Natural killer cell (primary cell): ENCODE results near the gene TMEM255B. TPM values are rescaled to one million over a fixed set of nuclear protein-coding genes. Genes with fewer than 3 reads are reported as not detected.
"Not testable (repeated sequence)": the region's sequence is repeated elsewhere in the genome, so short reads cannot be mapped to it uniquely, and the experiment has no call there.

Experiments
- ATAC-seq, 3 donors: fragments of 150-1000 bp in 2 of 3; fragments of 200-7000 bp in 1 of 3; cut with Tn5 transposase; 1 replicate in 1 of 3; 2 replicates in 2 of 3; pipeline ENCODE4 v1.10.0; 2021; ENCODE audit warnings: mild to moderate bottlenecking in 2 of 3, moderate library complexity in 2 of 3
- DNase-seq, 2 donors: peaks; one replicate each; pipeline versions ENCODE4 v3.0.0 to v3.0.0-alpha.2; 2013 to 2021; ENCODE audit warnings: mixed read lengths in 1 of 2
- H3K27ac ChIP-seq: one replicate; pipeline ENCODE4 v1.5.1; 2013; ENCODE audit warnings: mild to moderate bottlenecking, low read length
- H3K27me3 ChIP-seq: one replicate; pipeline ENCODE4 v1.6.1; 2013; ENCODE audit warnings: low read length; ENCODE audit not compliant: control insufficient read depth, insufficient read depth
- H3K36me3 ChIP-seq: one replicate; pipeline ENCODE4 v1.6.1; 2013; ENCODE audit warnings: low read length; ENCODE audit not compliant: control insufficient read depth, insufficient read depth
- H3K4me1 ChIP-seq: one replicate; pipeline ENCODE4 v1.6.1; 2013; ENCODE audit warnings: low read length; ENCODE audit not compliant: control insufficient read depth, insufficient read depth
- H3K4me3 ChIP-seq: one replicate; pipeline ENCODE4 v1.5.1; 2013; ENCODE audit warnings: low read length
- H3K9me3 ChIP-seq: one replicate; pipeline ENCODE4 v1.6.1; 2013; ENCODE audit warnings: low read length; ENCODE audit not compliant: control insufficient read depth, insufficient read depth
- H3K27ac Mint-ChIP-seq, 2 donors: one replicate each; pipeline ENCODE4 v1.8.0; 2022; ENCODE audit warnings: mild to moderate bottlenecking in 2 of 2, mixed read lengths in 2 of 2, moderate library complexity in 1 of 2
- H3K27me3 Mint-ChIP-seq, 2 donors: one replicate each; pipeline ENCODE4 v1.8.0; 2022; ENCODE audit warnings: low read depth in 2 of 2, mixed read lengths in 2 of 2
- H3K36me3 Mint-ChIP-seq: one replicate; pipeline ENCODE4 v1.8.0; 2022; ENCODE audit warnings: mixed read lengths
- H3K4me1 Mint-ChIP-seq, 2 donors: one replicate each; pipeline ENCODE4 v1.8.0; 2022; ENCODE audit warnings: mixed read lengths in 2 of 2
- H3K4me3 Mint-ChIP-seq: one replicate; pipeline ENCODE4 v1.8.0; 2022; ENCODE audit warnings: mild to moderate bottlenecking, moderate library complexity, mixed read lengths
- H3K9me3 Mint-ChIP-seq, 2 donors: one replicate each; pipeline ENCODE4 v1.8.0; 2022; ENCODE audit warnings: mixed read lengths in 2 of 2
- WGBS: methylation state at CpG from one replicate; pipeline ENCODE4 v1.1.7; 2013; ENCODE audit warnings: missing lambda C conversion rate; ENCODE audit not compliant: insufficient coverage; 5-methylcytosine and 5-hydroxymethylcytosine counted together
- intact Hi-C: fragments of 100-400 bp; cut with micrococcal nuclease; formaldehyde crosslinking; loops from one replicate; pipeline ENCODE4 v1.14.2; 2022
- total RNA-seq, 4 donors: library from RNA; stranded (reverse); fragments of 120-200 nt in 1 of 4; gene quantifications; one replicate each; pipeline versions ENCODE4 v1.2.3 to v1.2.4, GENCODE V29; 2013 to 2022
- TF ChIP-seq, protein P1 (sequence below): fragments of 200-600 bp; IDR thresholded peaks from one replicate; pipeline ENCODE4 v1.8.0; 2022; ENCODE audit warnings: antibody characterized with exemption

The TMEM255B gene
- total RNA-seq, 3 donors from 2014 or later (not counting 1 experiment from before 2014, with no cell fraction given), result 0.38 to 3.0 (median 1.0) TPM

DNA sequence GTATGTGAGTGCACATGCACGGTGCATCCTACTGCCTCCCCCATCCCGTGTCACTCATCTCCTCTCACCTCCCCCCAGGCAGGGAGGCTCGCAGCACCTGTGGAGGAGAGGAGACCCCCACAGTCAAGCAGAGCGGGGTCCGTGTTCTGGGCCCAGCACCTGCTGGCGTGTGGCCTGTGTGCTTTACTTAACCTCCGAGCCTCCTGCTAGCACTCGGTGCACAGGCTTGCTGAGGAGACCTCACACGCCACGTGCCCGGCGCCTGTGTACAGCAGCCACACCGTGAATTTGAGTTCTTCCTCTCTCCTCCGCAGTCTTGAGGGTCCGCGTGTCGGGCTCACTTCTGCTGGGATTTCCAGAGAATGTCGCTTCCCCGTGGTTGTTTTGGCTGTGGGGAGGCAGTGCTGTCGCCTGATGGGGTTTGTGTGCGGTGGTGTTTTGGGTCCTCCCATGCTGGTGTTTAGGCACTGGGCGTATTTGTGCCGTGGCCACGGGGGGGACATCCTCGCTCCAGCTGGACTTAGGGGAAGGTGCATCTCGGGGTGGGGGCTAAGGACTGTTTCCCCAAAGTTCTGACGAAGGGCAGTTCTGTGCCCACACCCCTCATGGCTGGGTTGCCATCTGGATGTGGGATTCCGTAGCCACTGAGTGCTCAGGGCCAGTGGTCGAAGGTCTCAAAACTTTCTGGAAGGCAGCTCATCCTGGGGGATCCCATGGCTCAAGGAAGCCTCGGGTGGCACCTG, 34.8 kb upstream of the TMEM255B start:
- Mint-ChIP-seq H3K4me3 (peak overlapping the region; percentile 83), H3K27me3 (peaks cover 0 to 5% of the 10 kb centered on the region in 2 donors), H3K27ac (peak overlapping the region; percentile 84 to 94), H3K36me3 (no peaks in the 10 kb centered on the region), H3K9me3 (no peaks in the 10 kb centered on the region), H3K4me1 (peaks cover 0 to 11% of the 10 kb centered on the region in 2 donors)
- H3K27me3 ChIP-seq, result no peaks in the 10 kb centered on the region
- H3K9me3 ChIP-seq, result peaks cover 9% of the 10 kb centered on the region
- intact Hi-C loops, result no loop called here
- peak overlapping the region; percentile 63 for H3K27ac ChIP-seq
- TF ChIP-seq, protein P1, sequence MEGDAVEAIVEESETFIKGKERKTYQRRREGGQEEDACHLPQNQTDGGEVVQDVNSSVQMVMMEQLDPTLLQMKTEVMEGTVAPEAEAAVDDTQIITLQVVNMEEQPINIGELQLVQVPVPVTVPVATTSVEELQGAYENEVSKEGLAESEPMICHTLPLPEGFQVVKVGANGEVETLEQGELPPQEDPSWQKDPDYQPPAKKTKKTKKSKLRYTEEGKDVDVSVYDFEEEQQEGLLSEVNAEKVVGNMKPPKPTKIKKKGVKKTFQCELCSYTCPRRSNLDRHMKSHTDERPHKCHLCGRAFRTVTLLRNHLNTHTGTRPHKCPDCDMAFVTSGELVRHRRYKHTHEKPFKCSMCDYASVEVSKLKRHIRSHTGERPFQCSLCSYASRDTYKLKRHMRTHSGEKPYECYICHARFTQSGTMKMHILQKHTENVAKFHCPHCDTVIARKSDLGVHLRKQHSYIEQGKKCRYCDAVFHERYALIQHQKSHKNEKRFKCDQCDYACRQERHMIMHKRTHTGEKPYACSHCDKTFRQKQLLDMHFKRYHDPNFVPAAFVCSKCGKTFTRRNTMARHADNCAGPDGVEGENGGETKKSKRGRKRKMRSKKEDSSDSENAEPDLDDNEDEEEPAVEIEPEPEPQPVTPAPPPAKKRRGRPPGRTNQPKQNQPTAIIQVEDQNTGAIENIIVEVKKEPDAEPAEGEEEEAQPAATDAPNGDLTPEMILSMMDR, result no peak
- 86% methylated on average over 30 of the region's 30 CpGs for WGBS
- no peaks in the 10 kb centered on the region for H3K36me3 ChIP-seq
- peak overlapping the region; percentile 53 for H3K4me3 ChIP-seq
- peaks cover 20% of the 10 kb centered on the region for H3K4me1 ChIP-seq
- no peak for ATAC-seq
- no peak for DNase-seq

DNA sequence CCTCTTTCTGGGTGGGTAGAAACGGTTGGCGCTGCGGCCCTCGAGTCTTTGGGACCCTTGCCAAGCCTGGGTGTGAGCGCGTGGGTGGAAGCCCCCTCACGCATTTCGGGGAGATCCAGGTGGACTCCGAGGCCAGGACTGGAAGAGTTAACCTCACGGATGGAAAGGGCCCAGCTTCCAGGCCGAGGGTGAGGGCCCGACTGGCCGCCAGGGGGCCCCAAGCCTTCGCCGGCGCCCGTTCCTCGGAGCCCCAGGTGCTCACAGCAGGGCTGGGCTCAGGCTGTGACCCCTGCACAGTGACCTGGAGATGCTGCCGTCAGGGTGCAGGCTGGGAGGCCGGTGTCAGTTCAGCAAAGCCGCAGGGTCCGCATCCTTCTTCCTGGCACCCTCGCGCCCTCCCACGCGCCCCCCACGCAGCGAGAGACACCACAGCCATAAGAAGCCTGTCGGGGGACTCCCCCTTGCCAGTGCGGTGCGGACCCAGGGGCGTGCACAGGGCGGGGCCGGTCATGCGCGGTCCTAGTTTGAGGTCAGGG, 34.2 kb upstream of the TMEM255B start:
- no peaks in the 10 kb centered on the region for H3K36me3 ChIP-seq

DNA sequence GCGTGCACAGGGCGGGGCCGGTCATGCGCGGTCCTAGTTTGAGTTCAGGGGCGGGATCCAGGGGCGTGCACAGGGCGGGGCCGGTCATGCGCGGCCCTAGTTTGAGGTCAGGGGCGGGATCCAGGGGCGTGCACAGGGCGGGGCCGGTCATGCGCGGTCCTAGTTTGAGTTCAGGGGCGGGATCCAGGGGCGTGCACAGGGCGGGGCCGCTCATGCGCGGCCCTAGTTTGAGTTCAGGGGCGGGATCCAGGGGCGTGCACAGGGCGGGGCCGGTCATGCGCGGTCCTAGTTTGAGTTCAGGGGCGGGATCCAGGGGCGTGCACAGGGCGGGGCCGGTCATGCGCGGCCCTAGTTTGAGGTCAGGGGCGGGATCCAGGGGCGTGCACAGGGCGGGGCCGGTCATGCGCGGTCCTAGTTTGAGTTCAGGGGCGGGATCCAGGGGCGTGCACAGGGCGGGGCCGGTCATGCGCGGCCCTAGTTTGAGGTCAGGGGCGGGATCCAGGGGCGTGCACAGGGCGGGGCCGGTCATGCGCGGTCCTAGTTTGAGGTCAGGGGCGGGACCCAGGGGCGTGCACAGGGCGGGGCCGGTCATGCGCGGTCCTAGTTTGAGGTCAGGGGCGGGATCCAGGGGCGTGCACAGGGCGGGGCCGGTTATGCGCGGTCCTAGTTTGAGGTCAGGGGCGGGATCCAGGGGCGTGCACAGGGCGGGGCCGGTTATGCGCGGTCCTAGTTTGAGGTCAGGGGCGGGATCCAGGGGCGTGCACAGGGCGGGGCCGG, 33.5 kb upstream of the TMEM255B start:
- H3K27me3 Mint-ChIP-seq, H3K27ac ChIP-seq, ATAC-seq, H3K36me3 ChIP-seq, H3K36me3 Mint-ChIP-seq, H3K9me3 Mint-ChIP-seq, intact Hi-C loops, H3K9me3 ChIP-seq, H3K27me3 ChIP-seq: not testable (repeated sequence)
- Mint-ChIP-seq H3K4me3 (peak overlapping the region; percentile 83), H3K27ac (peak overlapping the region; percentile 84 to 94), H3K4me1 (peaks cover 0 to 11% of the 10 kb centered on the region in 2 donors)
- Histone ChIP-seq H3K4me1 (peaks cover 20% of the 10 kb centered on the region), H3K4me3 (peak overlapping the region; percentile 53)
- WGBS, result 5% methylated on average over 30 of the region's 75 CpGs
- DNase-seq, result peak in 1 of 2 donors; percentile 61

More for the DNA sequence above, 34.2 kb upstream of the TMEM255B start:
- peak; percentile 86 to 89 for DNase-seq
- H3K27ac Mint-ChIP-seq, result peak overlapping the region; percentile 84 to 94
- H3K4me1 Mint-ChIP-seq, result peaks cover 0 to 11% of the 10 kb centered on the region in 2 donors
- intact Hi-C loops, result no loop called here
- H3K36me3 Mint-ChIP-seq, result no peaks in the 10 kb centered on the region
- WGBS, result 4% methylated on average over 36 of the region's 36 CpGs
- H3K4me3 Mint-ChIP-seq, result peak overlapping the region; percentile 83
- peaks cover 20% of the 10 kb centered on the region for H3K4me1 ChIP-seq
- peak; percentile 89 to 97 (median 94) for ATAC-seq
- peak overlapping the region; percentile 53 for H3K4me3 ChIP-seq
- H3K27me3 ChIP-seq, result no peaks in the 10 kb centered on the region
- H3K9me3 Mint-ChIP-seq, result no peaks in the 10 kb centered on the region
- TF ChIP-seq, protein P1, result peak; percentile 78
- peak overlapping the region; percentile 63 for H3K27ac ChIP-seq
- peaks cover 9% of the 10 kb centered on the region for H3K9me3 ChIP-seq
- peaks cover 0 to 5% of the 10 kb centered on the region in 2 donors for H3K27me3 Mint-ChIP-seq

DNA sequence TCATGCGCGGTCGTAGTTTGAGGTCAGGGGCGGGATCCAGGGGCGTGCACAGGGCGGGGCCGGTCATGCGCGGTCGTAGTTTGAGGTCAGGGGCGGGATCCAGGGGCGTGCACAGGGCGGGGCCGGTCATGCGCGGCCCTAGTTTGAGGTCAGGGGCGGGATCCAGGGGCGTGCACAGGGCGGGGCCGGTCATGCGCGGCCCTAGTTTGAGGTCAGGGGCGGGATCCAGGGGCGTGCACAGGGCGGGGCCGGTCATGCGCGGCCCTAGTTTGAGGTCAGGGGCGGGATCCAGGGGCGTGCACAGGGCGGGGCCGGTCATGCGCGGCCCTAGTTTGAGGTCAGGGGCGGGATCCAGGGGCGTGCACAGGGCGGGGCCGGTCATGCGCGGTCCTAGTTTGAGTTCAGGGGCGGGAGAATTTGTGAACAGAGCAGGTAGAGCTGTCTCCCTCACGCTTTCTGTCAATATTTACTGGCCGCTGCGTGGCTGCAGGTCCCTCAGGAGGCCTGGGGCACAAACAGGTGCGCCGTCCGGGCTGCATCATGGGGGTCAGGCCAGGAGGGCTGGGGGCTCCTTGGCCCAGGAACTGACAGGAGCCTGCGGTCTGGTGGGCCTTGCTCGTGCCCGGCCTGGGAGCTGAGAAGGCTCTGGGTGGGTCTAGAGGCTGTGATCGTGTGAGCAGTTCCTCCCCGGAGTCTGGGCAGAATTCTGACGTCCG, 32.8 kb upstream of the TMEM255B start:
- peak overlapping the region; percentile 36 to 70 for H3K27ac Mint-ChIP-seq
- peak; percentile 44 to 66 for DNase-seq
- H3K27me3 ChIP-seq, H3K27me3 Mint-ChIP-seq, H3K9me3 Mint-ChIP-seq, H3K9me3 ChIP-seq, intact Hi-C loops, H3K36me3 Mint-ChIP-seq, H3K36me3 ChIP-seq: not testable (repeated sequence)
- H3K4me1 Mint-ChIP-seq, result peaks cover 0 to 11% of the 10 kb centered on the region in 2 donors
- Histone ChIP-seq H3K4me3 (peak overlapping the region; percentile 36), H3K27ac (peak overlapping the region; percentile 63), H3K4me1 (peaks cover 20% of the 10 kb centered on the region)
- 50% methylated on average over 24 of the region's 54 CpGs for WGBS
- peak in 1 of 3 donors; percentile 13 for ATAC-seq
- peak overlapping the region; percentile 58 for H3K4me3 Mint-ChIP-seq
